D341Med (cell line): ENCODE results near the gene ITGA1.
"Not testable (repeated sequence)": the region's sequence is repeated elsewhere in the genome, so short reads cannot be mapped to it uniquely, and the experiment has no call there.

Experiments used
- DNase-seq: peaks from one replicate; pipeline ENCODE4 v3.0.0; 2012; ENCODE audit warnings: low spot score

The ITGA1 gene

GRCh38 chr5:52787600-52788504 lies at the start of gene ITGA1, which contains the start of gene PELO:
ITGA1 (plus strand) TSS chr5:52787916; CDS start chr5:52788354, 438 bp downstream.
PELO (plus strand) TSS chr5:52787916; CDS start chr5:52800395, 12,479 bp downstream.
- peak; percentile 64 for DNase-seq

GRCh38 chr5:52738095-52738506 lies 49.6 kb upstream of the ITGA1 start:
- DNase-seq, result no peak

GRCh38 chr5:52740007-52740406 lies 47.7 kb upstream of the ITGA1 start:
- DNase-seq, result no peak

GRCh38 chr5:52743012-52743411 lies 44.7 kb upstream of the ITGA1 start:
- DNase-seq, result no peak

- DNase-seq, result no peak
These were observed 44.2 kb upstream of the ITGA1 start for GRCh38 chr5:52743529-52743928.

- DNase-seq, result no peak
These were observed 43.7 kb upstream of the ITGA1 start for GRCh38 chr5:52743970-52744369.

GRCh38 chr5:52744867-52745458 lies 42.8 kb upstream of the ITGA1 start:
- not testable (repeated sequence) for DNase-seq

- DNase-seq, result no peak
These were observed 41.2 kb upstream of the ITGA1 start for GRCh38 chr5:52746539-52746938.

GRCh38 chr5:52748590-52748989 lies 39.1 kb upstream of the ITGA1 start:
- DNase-seq, result no peak

- DNase-seq, result no peak
These were observed 38.0 kb upstream of the ITGA1 start for GRCh38 chr5:52749666-52750065.

GRCh38 chr5:52751137-52751536 lies 36.6 kb upstream of the ITGA1 start:
- DNase-seq, result no peak

- no peak for DNase-seq
These were observed 33.7 kb upstream of the ITGA1 start for GRCh38 chr5:52754051-52754450.

- DNase-seq, result no peak
These were observed 30.2 kb upstream of the ITGA1 start for GRCh38 chr5:52757527-52757926.

GRCh38 chr5:52758014-52758413 lies 29.7 kb upstream of the ITGA1 start:
- DNase-seq, result no peak

GRCh38 chr5:52759331-52759730 lies 28.4 kb upstream of the ITGA1 start:
- no peak for DNase-seq

- DNase-seq, result no peak
These were observed 26.9 kb upstream of the ITGA1 start for GRCh38 chr5:52760695-52761366.

- no peak for DNase-seq
These were observed 20.4 kb upstream of the ITGA1 start for GRCh38 chr5:52767217-52767743.

GRCh38 chr5:52767766-52768480 lies 19.8 kb upstream of the ITGA1 start:
- no peak for DNase-seq

GRCh38 chr5:52769061-52769460 lies 18.7 kb upstream of the ITGA1 start:
- DNase-seq, result no peak

GRCh38 chr5:52770287-52770939 lies 17.3 kb upstream of the ITGA1 start:
- no peak for DNase-seq

GRCh38 chr5:52771343-52772039 lies 16.2 kb upstream of the ITGA1 start:
- DNase-seq, result no peak
